Neural progenitor cell (in vitro differentiated cells): ENCODE data around the gene LPP. TPM values are rescaled to one million over a fixed set of nuclear protein-coding genes. Genes with fewer than 3 reads are reported as not detected.

Experiments
- DNase-seq: peaks from one replicate; pipeline ENCODE4 v3.0.0-alpha.2; 2016; ENCODE audit warnings: low spot score
- H2AFZ ChIP-seq: fragments of 200-600 bp; sonication (generic); replicated peaks from 2 replicates; pipeline ENCODE4 v1.6.1; 2016; ENCODE audit warnings: antibody characterized with exemption
- H3F3A ChIP-seq: fragments of 200-600 bp; sonication (generic); 2 replicates; pipeline ENCODE4 v1.6.1; 2016; ENCODE audit warnings: antibody characterized with exemption, low read depth
- H3K27ac ChIP-seq: fragments of 200-600 bp; sonication (generic); 2 replicates; pipeline ENCODE4 v1.5.1; 2016; ENCODE audit warnings: mild to moderate bottlenecking
- H3K27me3 ChIP-seq: fragments of 200-600 bp; sonication (generic); 2 replicates; pipeline ENCODE4 v1.6.1; 2016; ENCODE audit warnings: mild to moderate bottlenecking, moderate library complexity
- H3K36me3 ChIP-seq: fragments of 200-600 bp; sonication (generic); 2 replicates; pipeline ENCODE4 v1.5.1; 2016
- H3K4me1 ChIP-seq: fragments of 200-600 bp; sonication (generic); 2 replicates; pipeline ENCODE4 v1.6.1; 2016; ENCODE audit warnings: mixed run types
- H3K4me2 ChIP-seq: fragments of 200-600 bp; sonication (generic); 2 replicates; pipeline ENCODE4 v1.6.1; 2016
- H3K4me3 ChIP-seq: fragments of 200-600 bp; sonication (generic); 2 replicates; pipeline ENCODE4 v1.5.1; 2016
- H3K79me2 ChIP-seq: fragments of 200-600 bp; sonication (generic); 2 replicates; pipeline ENCODE4 v1.6.1; 2016; ENCODE audit warnings: low read depth
- H3K9ac ChIP-seq: fragments of 200-600 bp; sonication (generic); 2 replicates; pipeline ENCODE4 v1.6.1; 2016
- H3K9me3 ChIP-seq: fragments of 200-600 bp; sonication (generic); 2 replicates; pipeline ENCODE4 v1.5.1; 2016; ENCODE audit warnings: low read depth
- H4K20me1 ChIP-seq: fragments of 200-600 bp; sonication (generic); 2 replicates; pipeline ENCODE4 v1.6.1; 2016; ENCODE audit warnings: low read depth
- H3K27ac Mint-ChIP-seq: 3 replicates; pipeline ENCODE4 v1.8.0; 2021; ENCODE audit warnings: mixed read lengths
- H3K27me3 Mint-ChIP-seq: 2 replicates; pipeline ENCODE4 v1.8.0; 2022; ENCODE audit warnings: low read depth, mild to moderate bottlenecking, inconsistent platforms, moderate library complexity, mixed read lengths; ENCODE audit not compliant: insufficient read depth
- H3K36me3 Mint-ChIP-seq: 3 replicates; pipeline ENCODE4 v1.8.0; 2021; ENCODE audit warnings: mixed read lengths
- H3K4me1 Mint-ChIP-seq: 3 replicates; pipeline ENCODE4 v1.8.0; 2021; ENCODE audit warnings: mixed read lengths
- H3K4me3 Mint-ChIP-seq: 3 replicates; pipeline ENCODE4 v1.8.0; 2021; ENCODE audit warnings: mild to moderate bottlenecking, moderate library complexity, mixed read lengths
- H3K9me3 Mint-ChIP-seq: 3 replicates; pipeline ENCODE4 v1.8.0; 2020; ENCODE audit warnings: mixed read lengths
- CTCF ChIP-seq: fragments of 200-600 bp; sonication (generic); IDR thresholded peaks from 2 replicates; pipeline ENCODE4 v1.5.1; 2017; ENCODE audit warnings: antibody characterized with exemption, mild to moderate bottlenecking
- EZH2 ChIP-seq: fragments of 200-600 bp; sonication (generic); IDR thresholded peaks from 2 replicates; pipeline ENCODE4 v1.6.1; 2017; ENCODE audit warnings: antibody characterized with exemption, mild to moderate bottlenecking, moderate library complexity
- EZH2phosphoT487 ChIP-seq: fragments of 200-600 bp; sonication (generic); IDR thresholded peaks from 2 replicates; pipeline ENCODE4 v1.6.1; 2017; ENCODE audit warnings: antibody characterized with exemption
- total RNA-seq: library from RNA; depleted of rRNA; stranded (reverse); fragments of >200 nt; gene quantifications from 2 replicates; pipeline ENCODE4 v1.2.3, GENCODE V29; 2015; ENCODE audit warnings: low replicate concordance

Gene LPP
- total RNA-seq, 1 donor from 2014 or later: 18.9 TPM

GRCh38 chr3:188276375-188276774 is 122.4 kb downstream of the LPP start:
- no peaks in the 10 kb centered on the region for H3F3A ChIP-seq
- H3K4me3 Mint-ChIP-seq: no peak overlapping the region
- H3K27me3 ChIP-seq: no peaks in the 10 kb centered on the region
- no peaks in the 10 kb centered on the region for H3K9me3 Mint-ChIP-seq
- H3K79me2 ChIP-seq: peaks cover 8% of the 10 kb centered on the region
- no peaks in the 10 kb centered on the region for H3K36me3 ChIP-seq
- no peak for DNase-seq
- H3K4me3 ChIP-seq: no peak overlapping the region
- no peak overlapping the region for H2AFZ ChIP-seq
- no peak for TF ChIP-seq CTCF
- no peak for TF ChIP-seq EZH2
- no peak for TF ChIP-seq EZH2phosphoT487
- H3K27me3 Mint-ChIP-seq: peaks cover 2% of the 10 kb centered on the region
- peaks cover 10% of the 10 kb centered on the region for H3K4me1 ChIP-seq
- H3K4me1 Mint-ChIP-seq: peaks cover 37% of the 10 kb centered on the region
- no peaks in the 10 kb centered on the region for H3K9me3 ChIP-seq
- no peak overlapping the region for H3K9ac ChIP-seq
- H3K4me2 ChIP-seq: no peak overlapping the region
- H3K27ac Mint-ChIP-seq: no peak overlapping the region
- peaks cover 14% of the 10 kb centered on the region for H3K36me3 Mint-ChIP-seq
- no peak overlapping the region for H3K27ac ChIP-seq
- H4K20me1 ChIP-seq: no peaks in the 10 kb centered on the region

GRCh38 chr3:188278717-188279324 is 124.9 kb downstream of the LPP start:
- Mint-ChIP-seq H3K27ac (no peak overlapping the region), H3K27me3 (peaks cover 2% of the 10 kb centered on the region), H3K36me3 (peaks cover 5% of the 10 kb centered on the region), H3K9me3 (no peaks in the 10 kb centered on the region), H3K4me1 (peaks cover 44% of the 10 kb centered on the region), H3K4me3 (no peak overlapping the region)
- no peaks in the 10 kb centered on the region for H3K36me3 ChIP-seq
- no peaks in the 10 kb centered on the region for H3K27me3 ChIP-seq
- TF ChIP-seq CTCF (no peak), EZH2 (no peak), EZH2phosphoT487 (no peak)
- H3K27ac ChIP-seq: no peak overlapping the region
- DNase-seq: no peak
- peaks cover 8% of the 10 kb centered on the region for H3K79me2 ChIP-seq
- H4K20me1 ChIP-seq: no peaks in the 10 kb centered on the region
- no peaks in the 10 kb centered on the region for H3K9me3 ChIP-seq
- no peak overlapping the region for H2AFZ ChIP-seq
- H3K4me2 ChIP-seq: no peak overlapping the region
- H3K4me3 ChIP-seq: no peak overlapping the region
- H3K9ac ChIP-seq: no peak overlapping the region
- peaks cover 18% of the 10 kb centered on the region for H3K4me1 ChIP-seq
- H3F3A ChIP-seq: no peaks in the 10 kb centered on the region

- Histone ChIP-seq H3K4me2 (no peak overlapping the region), H3K27ac (no peak overlapping the region), H3F3A (no peaks in the 10 kb centered on the region), H3K9ac (no peak overlapping the region), H4K20me1 (no peaks in the 10 kb centered on the region), H3K36me3 (no peaks in the 10 kb centered on the region), H2AFZ (no peak overlapping the region), H3K4me1 (peaks cover 18% of the 10 kb centered on the region), H3K9me3 (no peaks in the 10 kb centered on the region), H3K27me3 (no peaks in the 10 kb centered on the region), H3K79me2 (peaks cover 8% of the 10 kb centered on the region), H3K4me3 (no peak overlapping the region)
- TF ChIP-seq EZH2: no peak
- Mint-ChIP-seq H3K36me3 (peaks cover 6% of the 10 kb centered on the region), H3K27me3 (peaks cover 2% of the 10 kb centered on the region), H3K27ac (peak overlapping the region; percentile 27), H3K4me1 (peaks cover 51% of the 10 kb centered on the region), H3K4me3 (no peak overlapping the region), H3K9me3 (no peaks in the 10 kb centered on the region)
- no peak for DNase-seq
Observed at GRCh38 chr3:188279502-188280335, 125.8 kb downstream of the LPP start.

- H2AFZ ChIP-seq: no peak overlapping the region
- H3K27me3 ChIP-seq: no peaks in the 10 kb centered on the region
- Mint-ChIP-seq H3K27ac (no peak overlapping the region), H3K36me3 (peaks cover 6% of the 10 kb centered on the region), H3K4me3 (no peak overlapping the region), H3K9me3 (no peaks in the 10 kb centered on the region), H3K27me3 (peaks cover 2% of the 10 kb centered on the region), H3K4me1 (peaks cover 58% of the 10 kb centered on the region)
- no peak for DNase-seq
- H3K27ac ChIP-seq: no peak overlapping the region
- no peaks in the 10 kb centered on the region for H3K9me3 ChIP-seq
- H3K36me3 ChIP-seq: no peaks in the 10 kb centered on the region
- H3K4me3 ChIP-seq: no peak overlapping the region
- no peak overlapping the region for H3K9ac ChIP-seq
- no peak overlapping the region for H3K4me2 ChIP-seq
- H4K20me1 ChIP-seq: no peaks in the 10 kb centered on the region
- peaks cover 8% of the 10 kb centered on the region for H3K79me2 ChIP-seq
- peaks cover 18% of the 10 kb centered on the region for H3K4me1 ChIP-seq
- H3F3A ChIP-seq: no peaks in the 10 kb centered on the region
- TF ChIP-seq CTCF (no peak), EZH2 (no peak), EZH2phosphoT487 (no peak)
Observed at GRCh38 chr3:188280627-188281026, 126.7 kb downstream of the LPP start.
